ENCODE data around the gene HAUS8. TPM values are rescaled to one million over a fixed set of nuclear protein-coding genes. Genes with fewer than 3 reads are reported as not detected.

Gene HAUS8
- total and polyA plus RNA-seq, 9 of the 15 experiments (the other 6 are each of a cell fraction or from before 2014, with no cell fraction given), result 20.5 to 53.2 (median 36.0) TPM

- H3K27me3 ChIP-seq (ENCODE audit: control insufficient read depth in 2 of 2, insufficient read depth in 2 of 2, low read length in 2 of 2), result peaks cover 20 to 54% of the 10 kb centered on the region in 2 experiments; a peak in 3 of 5 replicates
- H3K36me3 ChIP-seq (ENCODE audit: control insufficient read depth, insufficient read depth, low read length), result no peaks in the 10 kb centered on the region
- 6% methylated on average over 6 of the region's 6 CpGs for WGBS (ENCODE audit: insufficient coverage, low coverage, missing lambda C conversion rate)
- H3K9me3 ChIP-seq (replicated peaks; ENCODE audit: control insufficient read depth, insufficient read depth, low read depth, low read length), result no peaks in the 10 kb centered on the region
- H3K27ac ChIP-seq (ENCODE audit: extremely low read depth, low read depth, low read length), result no peak overlapping the region
- H2AFZ ChIP-seq (ENCODE audit: low read depth, low read length), result no peak overlapping the region
- intact Hi-C loops (cut with micrococcal nuclease), result no loop called here
- H3K9ac ChIP-seq (ENCODE audit: insufficient read depth in 1 of 2, low read depth in 2 of 2, low read length in 2 of 2), result no peak overlapping the region
- no peak for FAIRE-seq
- CTCF ChIA-PET (ENCODE audit: low intra/inter-chr PET ratio), result no interaction called here
- H4K20me1 ChIP-seq (replicated peaks; ENCODE audit: control insufficient read depth, insufficient read depth, low read length), result peaks cover 4% of the 10 kb centered on the region; the same call in 1 of the 2 replicates
- H3K4me1 ChIP-seq (replicated peaks in 1 of 2; ENCODE audit: control insufficient read depth in 2 of 2, insufficient read depth in 2 of 2, low read length in 2 of 2), result peaks cover 0 to 8% of the 10 kb centered on the region in 2 experiments; a peak in 2 of 5 replicates
- H3K4me3 ChIP-seq, result no peak overlapping the region
- no TSS peak for BruUV-seq (replicated peaks)
- ATAC-seq, result no peak
- no peaks in the 10 kb centered on the region for H3K9me1 ChIP-seq (ENCODE audit: control insufficient read depth, insufficient read depth, low read length)
- no peaks in the 10 kb centered on the region for H3K79me2 ChIP-seq (ENCODE audit: control insufficient read depth, insufficient read depth, low read length)
- TF ChIP-seq ZNF384 (IDR thresholded peaks at IDR 0.05; ENCODE audit: low read depth, low read length) (no peak), RB1 (IDR thresholded peaks at IDR 0.05; ENCODE audit: low read depth) (no peak), KLF16 (IDR thresholded peaks at IDR 0.05) (no peak), ZNF224 (CRISPR knock-in tag; IDR thresholded peaks at IDR 0.05) (no peak), EZH2 (IDR thresholded peaks at IDR 0.05; ENCODE audit: borderline replicate concordance, low read depth, low read length) (no peak), ZNF551 (CRISPR knock-in tag; IDR thresholded peaks at IDR 0.05) (no peak), SMC3 (conservative IDR thresholded peaks at IDR 0.05; ENCODE audit: insufficient read depth, low read depth, low read length) (no peak)
- TF ChIP-seq, protein P1, sequence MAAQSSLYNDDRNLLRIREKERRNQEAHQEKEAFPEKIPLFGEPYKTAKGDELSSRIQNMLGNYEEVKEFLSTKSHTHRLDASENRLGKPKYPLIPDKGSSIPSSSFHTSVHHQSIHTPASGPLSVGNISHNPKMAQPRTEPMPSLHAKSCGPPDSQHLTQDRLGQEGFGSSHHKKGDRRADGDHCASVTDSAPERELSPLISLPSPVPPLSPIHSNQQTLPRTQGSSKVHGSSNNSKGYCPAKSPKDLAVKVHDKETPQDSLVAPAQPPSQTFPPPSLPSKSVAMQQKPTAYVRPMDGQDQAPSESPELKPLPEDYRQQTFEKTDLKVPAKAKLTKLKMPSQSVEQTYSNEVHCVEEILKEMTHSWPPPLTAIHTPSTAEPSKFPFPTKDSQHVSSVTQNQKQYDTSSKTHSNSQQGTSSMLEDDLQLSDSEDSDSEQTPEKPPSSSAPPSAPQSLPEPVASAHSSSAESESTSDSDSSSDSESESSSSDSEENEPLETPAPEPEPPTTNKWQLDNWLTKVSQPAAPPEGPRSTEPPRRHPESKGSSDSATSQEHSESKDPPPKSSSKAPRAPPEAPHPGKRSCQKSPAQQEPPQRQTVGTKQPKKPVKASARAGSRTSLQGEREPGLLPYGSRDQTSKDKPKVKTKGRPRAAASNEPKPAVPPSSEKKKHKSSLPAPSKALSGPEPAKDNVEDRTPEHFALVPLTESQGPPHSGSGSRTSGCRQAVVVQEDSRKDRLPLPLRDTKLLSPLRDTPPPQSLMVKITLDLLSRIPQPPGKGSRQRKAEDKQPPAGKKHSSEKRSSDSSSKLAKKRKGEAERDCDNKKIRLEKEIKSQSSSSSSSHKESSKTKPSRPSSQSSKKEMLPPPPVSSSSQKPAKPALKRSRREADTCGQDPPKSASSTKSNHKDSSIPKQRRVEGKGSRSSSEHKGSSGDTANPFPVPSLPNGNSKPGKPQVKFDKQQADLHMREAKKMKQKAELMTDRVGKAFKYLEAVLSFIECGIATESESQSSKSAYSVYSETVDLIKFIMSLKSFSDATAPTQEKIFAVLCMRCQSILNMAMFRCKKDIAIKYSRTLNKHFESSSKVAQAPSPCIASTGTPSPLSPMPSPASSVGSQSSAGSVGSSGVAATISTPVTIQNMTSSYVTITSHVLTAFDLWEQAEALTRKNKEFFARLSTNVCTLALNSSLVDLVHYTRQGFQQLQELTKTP (IDR thresholded peaks at IDR 0.05; ENCODE audit: low read depth in 1 of 2, partially characterized antibody in 2 of 2), result no peak
- TF ChIP-seq, protein P2, sequence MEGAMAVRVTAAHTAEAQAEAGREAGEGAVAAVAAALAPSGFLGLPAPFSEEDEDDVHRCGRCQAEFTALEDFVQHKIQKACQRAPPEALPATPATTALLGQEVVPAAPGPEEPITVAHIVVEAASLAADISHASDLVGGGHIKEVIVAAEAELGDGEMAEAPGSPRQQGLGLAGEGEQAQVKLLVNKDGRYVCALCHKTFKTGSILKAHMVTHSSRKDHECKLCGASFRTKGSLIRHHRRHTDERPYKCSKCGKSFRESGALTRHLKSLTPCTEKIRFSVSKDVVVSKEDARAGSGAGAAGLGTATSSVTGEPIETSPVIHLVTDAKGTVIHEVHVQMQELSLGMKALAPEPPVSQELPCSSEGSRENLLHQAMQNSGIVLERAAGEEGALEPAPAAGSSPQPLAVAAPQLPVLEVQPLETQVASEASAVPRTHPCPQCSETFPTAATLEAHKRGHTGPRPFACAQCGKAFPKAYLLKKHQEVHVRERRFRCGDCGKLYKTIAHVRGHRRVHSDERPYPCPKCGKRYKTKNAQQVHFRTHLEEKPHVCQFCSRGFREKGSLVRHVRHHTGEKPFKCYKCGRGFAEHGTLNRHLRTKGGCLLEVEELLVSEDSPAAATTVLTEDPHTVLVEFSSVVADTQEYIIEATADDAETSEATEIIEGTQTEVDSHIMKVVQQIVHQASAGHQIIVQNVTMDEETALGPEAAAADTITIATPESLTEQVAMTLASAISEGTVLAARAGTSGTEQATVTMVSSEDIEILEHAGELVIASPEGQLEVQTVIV (CRISPR knock-in tag; IDR thresholded peaks at IDR 0.05; ENCODE audit: borderline replicate concordance), result no peak
- POLR2A ChIA-PET, result no interaction called here
- no peak for DNase-seq (ENCODE audit: extremely low read depth in 1 of 4, low spot score in 3 of 4)
- in situ Hi-C loops (cut with MboI), result no loop called here
- H3K4me2 ChIP-seq (ENCODE audit: insufficient read depth, low read length), result no peak overlapping the region
These were observed 38.1 kb downstream of the HAUS8 start for GRCh38 chr19:17037184-17037583.
